ENCODE data around the gene HTR4. TPM values are rescaled to one million over a fixed set of nuclear protein-coding genes. Genes with fewer than 3 reads are reported as not detected.
A peak's percentile ranks its signal among the peaks of the same experiment; 100 is the strongest.

The HTR4 gene, protein sequence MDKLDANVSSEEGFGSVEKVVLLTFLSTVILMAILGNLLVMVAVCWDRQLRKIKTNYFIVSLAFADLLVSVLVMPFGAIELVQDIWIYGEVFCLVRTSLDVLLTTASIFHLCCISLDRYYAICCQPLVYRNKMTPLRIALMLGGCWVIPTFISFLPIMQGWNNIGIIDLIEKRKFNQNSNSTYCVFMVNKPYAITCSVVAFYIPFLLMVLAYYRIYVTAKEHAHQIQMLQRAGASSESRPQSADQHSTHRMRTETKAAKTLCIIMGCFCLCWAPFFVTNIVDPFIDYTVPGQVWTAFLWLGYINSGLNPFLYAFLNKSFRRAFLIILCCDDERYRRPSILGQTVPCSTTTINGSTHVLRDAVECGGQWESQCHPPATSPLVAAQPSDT
- not detected for total RNA-seq

- H3K36me3 Mint-ChIP-seq = peaks cover 0 to 14% of the 10 kb centered on the region in 2 donors
- DNase-seq (ENCODE audit: low spot score in 2 of 2) = no peak
- no peak within 1 kb of the TSS for H3K27ac Mint-ChIP-seq
- ATAC-seq = no peak
- H3K9me3 Mint-ChIP-seq = no peaks in the 10 kb centered on the region
These were observed at the start of gene HTR4 for GRCh38 chr5:148653836-148654781. HTR4 (minus strand) TSS chr5:148654527; CDS start chr5:148637014, 17,513 bp downstream.

DNA sequence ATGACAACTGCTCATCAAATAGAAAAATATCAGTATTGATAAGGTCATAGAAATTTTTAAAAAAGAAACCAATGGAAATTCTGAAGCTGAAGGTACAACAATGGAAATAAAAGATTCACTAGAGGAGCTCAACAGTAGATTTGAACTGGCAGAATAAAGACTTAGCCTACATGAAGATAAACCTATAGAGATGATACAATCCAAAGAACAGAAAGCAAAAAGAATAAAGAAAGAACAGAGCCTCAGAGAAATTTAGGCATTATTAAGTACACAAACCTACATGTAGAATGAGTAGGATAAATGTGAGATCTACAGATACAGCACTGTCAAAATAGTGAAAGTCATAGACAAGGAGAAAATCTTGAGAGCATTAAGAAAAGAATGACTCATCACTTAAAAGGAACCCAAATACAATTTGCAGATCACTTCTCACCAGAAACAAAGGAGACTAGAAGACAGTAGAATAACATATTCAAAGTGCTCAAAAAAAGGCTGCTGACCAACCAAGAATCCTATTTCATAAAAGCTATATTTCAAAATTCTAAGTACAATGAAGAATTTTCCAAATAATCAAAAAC lies 47.8 kb upstream of the HTR4 start:
- Mint-ChIP-seq H3K36me3 (peaks cover 13 to 14% of the 10 kb centered on the region in 2 donors), H3K9me3 (peaks cover 15 to 16% of the 10 kb centered on the region in 2 donors), H3K27ac (no peak overlapping the region)
- no peak for DNase-seq (ENCODE audit: low spot score in 2 of 2)
- no peak for ATAC-seq

DNA sequence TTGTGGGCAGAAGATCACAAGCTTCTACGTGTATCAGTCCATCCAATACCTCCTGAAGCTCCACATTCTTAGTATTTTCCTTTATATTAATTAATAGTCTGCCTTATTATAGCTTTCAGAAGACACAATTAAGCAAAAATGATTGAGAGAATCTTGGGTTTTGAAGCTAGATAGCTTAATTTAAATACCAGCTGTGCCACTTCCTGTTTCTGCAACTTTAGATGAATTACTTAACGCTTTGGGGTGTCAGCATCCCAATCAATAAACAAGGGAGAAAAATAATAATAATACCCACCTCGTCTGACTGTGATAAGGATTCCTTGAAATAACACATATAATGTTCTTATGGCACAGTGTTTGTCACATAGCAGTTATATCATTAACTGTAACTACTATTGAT lies 44.7 kb upstream of the HTR4 start:
- Mint-ChIP-seq H3K27ac (no peak overlapping the region), H3K36me3 (peaks cover 6 to 11% of the 10 kb centered on the region in 2 donors), H3K9me3 (peaks cover 14 to 16% of the 10 kb centered on the region in 2 donors)
- no peak for DNase-seq (ENCODE audit: low spot score in 2 of 2)
- ATAC-seq = no peak

DNA sequence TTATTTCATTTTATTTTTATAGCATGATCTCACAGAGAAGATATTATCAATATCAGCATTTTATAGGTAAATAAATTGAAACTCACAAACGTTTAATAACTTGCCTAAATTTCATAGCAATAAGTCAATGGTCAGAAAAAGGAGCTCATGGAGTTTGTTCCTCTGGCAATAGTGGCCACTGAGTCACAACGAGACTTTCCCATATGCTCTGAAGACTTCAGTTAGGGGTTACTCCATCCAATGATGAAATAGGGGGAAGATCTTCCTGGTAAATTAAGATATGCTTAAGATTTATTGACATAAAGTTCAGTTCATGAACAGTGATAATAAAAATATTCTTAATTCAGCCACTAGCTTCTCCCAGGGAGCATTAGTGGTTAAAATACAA lies 43.5 kb upstream of the HTR4 start:
- ATAC-seq (no peak), DNase-seq (ENCODE audit: low spot score in 2 of 2) (no peak)
- Mint-ChIP-seq H3K9me3 (peaks cover 10 to 12% of the 10 kb centered on the region in 2 donors), H3K27ac (no peak overlapping the region), H3K36me3 (peaks cover 0 to 5% of the 10 kb centered on the region in 2 donors)

DNA sequence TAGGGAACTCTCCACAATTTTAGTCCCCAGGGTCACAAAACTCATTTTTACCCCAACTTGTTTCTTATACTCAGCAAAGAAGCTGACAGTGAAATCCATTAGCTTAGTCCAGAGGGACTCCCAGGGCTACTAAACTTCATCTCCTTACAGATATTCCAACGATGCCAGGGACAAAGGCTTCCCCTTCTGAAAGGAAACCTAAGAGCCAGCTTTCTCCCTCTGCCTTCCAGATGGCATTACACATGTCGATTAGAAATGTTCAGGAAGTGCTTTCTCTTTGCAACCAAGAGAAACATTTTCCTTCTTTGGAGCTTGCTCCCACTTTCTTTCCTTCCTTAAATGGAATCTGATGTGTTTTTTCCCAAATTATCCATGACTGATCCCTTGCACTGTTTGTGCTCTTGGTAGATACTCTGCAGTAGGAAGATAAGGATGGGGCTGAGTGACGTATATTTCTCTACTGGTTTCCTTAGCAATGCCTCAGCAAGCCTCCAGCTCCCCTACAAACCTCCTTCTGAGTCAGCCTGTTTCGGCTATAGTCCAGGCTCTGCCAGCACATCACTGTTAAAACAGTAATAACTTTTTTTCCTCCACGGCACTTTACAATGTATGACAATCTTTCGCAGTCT lies 43.0 kb upstream of the HTR4 start:
- ATAC-seq (no peak), DNase-seq (ENCODE audit: low spot score in 2 of 2) (no peak)
- H3K27ac Mint-ChIP-seq = no peak overlapping the region
- H3K9me3 Mint-ChIP-seq = peaks cover 9 to 10% of the 10 kb centered on the region in 2 donors
- H3K36me3 Mint-ChIP-seq = peaks cover 0 to 4% of the 10 kb centered on the region in 2 donors

DNA sequence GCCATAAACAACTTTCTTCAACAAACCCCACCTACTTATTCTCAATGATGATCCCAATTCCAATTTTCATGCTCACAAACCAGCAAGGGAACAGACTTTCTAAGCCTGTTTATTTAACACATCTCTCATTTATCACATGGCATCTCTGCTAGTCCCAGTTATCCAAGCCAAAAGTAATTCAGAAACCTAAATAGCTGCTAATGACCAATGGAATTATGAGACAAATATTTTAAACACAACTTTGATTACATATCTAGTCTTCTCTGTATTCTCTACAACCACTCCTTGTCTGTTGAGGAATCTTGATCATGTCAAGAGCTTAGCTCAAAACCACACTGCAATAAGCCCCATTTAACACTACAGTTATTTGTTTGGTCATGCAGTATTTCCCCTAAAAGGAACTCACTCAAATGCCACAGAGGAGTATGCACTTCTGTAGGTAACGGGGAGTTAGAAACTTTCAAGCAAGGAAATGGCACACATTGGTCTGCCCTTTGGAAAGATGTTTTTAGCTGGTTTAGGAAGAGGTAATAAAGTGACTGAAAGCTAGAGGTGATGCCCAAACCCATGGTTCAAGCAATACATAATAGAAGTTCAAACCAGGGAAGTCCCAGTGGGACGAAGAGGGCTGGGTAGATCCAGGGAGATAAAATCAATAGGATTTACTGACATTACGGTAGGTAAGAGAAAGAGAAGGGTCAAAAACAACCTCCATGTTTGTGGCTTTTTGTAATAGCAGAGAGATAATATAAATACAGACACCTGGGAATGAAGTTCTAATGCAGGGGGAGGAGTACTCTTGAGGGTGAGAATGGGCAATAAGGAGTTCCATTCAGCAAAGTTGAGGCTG lies 42.1 kb upstream of the HTR4 start:
- ATAC-seq = no peak
- Mint-ChIP-seq H3K27ac (no peak overlapping the region), H3K9me3 (peaks cover 2 to 4% of the 10 kb centered on the region in 2 donors), H3K36me3 (no peaks in the 10 kb centered on the region)
- no peak for DNase-seq (ENCODE audit: low spot score in 2 of 2)

DNA sequence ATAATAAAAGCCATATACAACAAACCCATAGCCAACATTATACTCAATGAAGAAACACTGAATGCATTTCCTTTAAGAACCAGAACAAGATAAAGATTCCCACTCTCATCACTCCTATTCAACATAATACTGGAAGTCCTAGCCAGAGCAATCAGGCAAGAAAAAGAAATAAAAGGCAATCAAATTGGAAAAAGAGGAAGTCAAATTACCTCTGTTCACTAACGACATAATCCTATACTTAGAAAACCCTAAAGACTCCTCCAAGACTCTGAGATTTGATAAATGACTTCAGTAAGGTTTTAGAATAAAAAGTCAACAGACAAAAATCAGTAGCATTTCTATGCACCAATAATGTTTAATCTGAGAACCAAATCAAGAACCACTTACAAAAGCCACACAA lies 36.6 kb upstream of the HTR4 start:
- H3K27ac Mint-ChIP-seq = no peak overlapping the region
- no peak for ATAC-seq
- DNase-seq (ENCODE audit: low spot score in 2 of 2) = no peak
- peaks cover 0 to 6% of the 10 kb centered on the region in 2 donors for H3K36me3 Mint-ChIP-seq
- peaks cover 7 to 17% of the 10 kb centered on the region in 2 donors for H3K9me3 Mint-ChIP-seq

DNA sequence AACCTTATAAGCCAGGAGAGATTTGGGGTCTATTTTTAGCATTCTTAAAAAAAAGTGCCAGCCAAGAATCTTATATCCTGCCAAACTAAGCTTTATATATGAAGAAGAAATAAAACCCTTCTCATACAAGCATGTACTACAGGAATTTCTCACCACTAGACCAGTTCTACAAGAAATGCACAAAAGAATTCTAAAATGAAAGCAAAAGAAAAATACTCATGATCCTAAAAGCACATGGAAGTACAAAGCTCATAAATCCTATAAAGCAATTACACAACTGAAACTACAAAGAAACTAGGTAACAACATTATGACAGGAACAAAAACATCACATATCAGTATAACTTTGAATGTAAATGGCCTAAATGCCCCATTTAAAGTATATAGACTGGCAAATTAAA lies 34.5 kb upstream of the HTR4 start:
- DNase-seq (ENCODE audit: low spot score in 2 of 2) = no peak
- no peak overlapping the region for H3K27ac Mint-ChIP-seq
- peaks cover 0 to 6% of the 10 kb centered on the region in 2 donors for H3K36me3 Mint-ChIP-seq
- peaks cover 4 to 17% of the 10 kb centered on the region in 2 donors for H3K9me3 Mint-ChIP-seq
- ATAC-seq = no peak

DNA sequence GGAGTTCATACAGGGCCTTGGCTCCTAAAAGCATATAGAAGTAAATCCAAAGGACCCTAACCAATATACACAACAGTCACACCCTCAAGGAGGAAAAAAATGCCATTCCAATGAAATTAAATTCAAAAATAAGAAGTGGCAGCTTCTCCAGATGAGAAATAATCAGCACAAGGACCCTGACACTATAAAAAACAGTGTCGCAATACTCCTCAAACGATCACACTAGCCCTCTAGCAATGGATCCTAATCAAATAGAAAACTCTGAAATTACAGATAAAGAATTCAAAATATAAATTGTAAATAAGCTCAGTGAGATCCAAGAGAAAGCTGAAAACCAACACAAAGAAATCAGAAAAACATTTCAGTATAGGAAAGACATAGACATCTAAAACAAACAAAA lies 33.5 kb upstream of the HTR4 start:
- ATAC-seq (no peak), DNase-seq (ENCODE audit: low spot score in 2 of 2) (no peak)
- Mint-ChIP-seq H3K27ac (no peak overlapping the region), H3K36me3 (peaks cover 0 to 6% of the 10 kb centered on the region in 2 donors), H3K9me3 (peaks cover 4 to 17% of the 10 kb centered on the region in 2 donors)

GRCh38 chr5:148687427-148687826 lies 33.1 kb upstream of the HTR4 start:
- DNase-seq (ENCODE audit: low spot score in 2 of 2) (no peak), ATAC-seq (peak; percentile 36 to 71)
- Mint-ChIP-seq H3K36me3 (peaks cover 0 to 6% of the 10 kb centered on the region in 2 donors), H3K27ac (no peak overlapping the region), H3K9me3 (peaks cover 4 to 17% of the 10 kb centered on the region in 2 donors)

- peaks cover 4 to 17% of the 10 kb centered on the region in 2 donors for H3K9me3 Mint-ChIP-seq
- ATAC-seq = no peak
- peaks cover 0 to 6% of the 10 kb centered on the region in 2 donors for H3K36me3 Mint-ChIP-seq
These were observed 32.3 kb upstream of the HTR4 start for GRCh38 chr5:148686660-148687059.

DNA sequence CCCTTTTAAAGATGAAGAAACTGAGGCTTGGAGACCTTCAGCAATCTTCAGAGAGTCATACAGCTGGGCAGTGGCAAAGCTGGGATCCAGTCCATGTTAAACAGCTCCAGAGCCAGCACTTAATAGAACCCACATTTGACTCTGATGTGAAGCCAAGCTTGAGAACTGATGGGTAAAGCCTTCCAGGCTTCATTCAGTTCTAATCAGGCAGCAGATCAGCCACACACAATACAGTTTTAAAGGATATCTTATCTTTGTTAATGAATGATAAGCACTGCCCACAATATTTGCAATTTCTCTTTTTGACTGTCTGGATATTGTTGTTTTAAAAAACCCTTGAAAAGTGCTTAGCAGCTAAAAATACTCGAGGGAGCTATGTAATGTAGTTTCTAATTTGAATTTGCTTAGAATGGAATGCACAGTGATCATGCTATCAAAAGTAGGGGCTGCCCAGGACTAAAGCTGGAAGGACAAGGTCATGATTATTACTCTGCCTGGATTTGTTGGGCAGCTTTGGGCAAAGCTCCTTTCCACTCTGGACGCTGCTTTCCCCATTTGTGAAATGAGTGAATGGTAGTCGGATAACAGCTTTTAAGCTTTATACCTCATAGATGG lies 31.3 kb upstream of the HTR4 start:
- DNase-seq (ENCODE audit: low spot score in 2 of 2) (no peak), ATAC-seq (no peak)
- Mint-ChIP-seq H3K9me3 (peaks cover 4 to 12% of the 10 kb centered on the region in 2 donors), H3K36me3 (peaks cover 0 to 6% of the 10 kb centered on the region in 2 donors), H3K27ac (no peak overlapping the region)

More at GRCh38 chr5:148686660-148687059, 32.3 kb upstream of the HTR4 start:
- no peak for DNase-seq (ENCODE audit: low spot score in 2 of 2)
- no peak overlapping the region for H3K27ac Mint-ChIP-seq

GRCh38 chr5:148684528-148684927 lies 30.2 kb upstream of the HTR4 start:
- DNase-seq (ENCODE audit: low spot score in 2 of 2) = no peak
- no peak for ATAC-seq
- peaks cover 0 to 7% of the 10 kb centered on the region in 2 donors for H3K9me3 Mint-ChIP-seq
- no peak overlapping the region for H3K27ac Mint-ChIP-seq
- H3K36me3 Mint-ChIP-seq = peaks cover 0 to 6% of the 10 kb centered on the region in 2 donors

DNA sequence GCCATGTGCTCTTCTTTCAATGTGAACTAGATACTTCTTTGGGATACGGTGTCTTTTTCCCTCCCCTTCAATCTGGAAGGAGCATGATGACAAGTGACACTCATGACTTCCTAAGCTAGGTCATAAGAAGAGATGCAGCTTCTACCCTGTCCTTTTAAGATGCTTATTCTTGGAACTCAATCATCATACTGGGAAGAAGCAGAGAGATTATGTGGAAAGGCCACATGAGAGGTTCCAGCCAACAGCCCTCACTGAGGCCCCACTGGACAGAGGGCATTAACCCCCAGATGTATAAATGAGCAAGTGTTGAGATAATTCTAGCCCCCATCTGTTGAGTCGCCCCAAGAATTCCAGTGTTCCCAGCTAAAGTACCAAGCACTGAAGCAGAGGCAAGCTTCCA lies 29.3 kb upstream of the HTR4 start:
- DNase-seq (ENCODE audit: low spot score in 2 of 2) = no peak
- Mint-ChIP-seq H3K36me3 (peaks cover 0 to 1% of the 10 kb centered on the region in 2 donors), H3K9me3 (peaks cover 0 to 7% of the 10 kb centered on the region in 2 donors), H3K27ac (no peak overlapping the region)
- no peak for ATAC-seq
